NCI-H345 treated with DMSO at 0.1 percent for 48 hours (cell line): Measurements from ENCODE around the gene CPNE9.

ENCODE experiments used
- DNase-seq: peaks from one replicate; lab custom pipeline; 2025; ENCODE audit not compliant: unreplicated experiment; lab: John Stamatoyannopoulos, UW

Gene CPNE9

DNA sequence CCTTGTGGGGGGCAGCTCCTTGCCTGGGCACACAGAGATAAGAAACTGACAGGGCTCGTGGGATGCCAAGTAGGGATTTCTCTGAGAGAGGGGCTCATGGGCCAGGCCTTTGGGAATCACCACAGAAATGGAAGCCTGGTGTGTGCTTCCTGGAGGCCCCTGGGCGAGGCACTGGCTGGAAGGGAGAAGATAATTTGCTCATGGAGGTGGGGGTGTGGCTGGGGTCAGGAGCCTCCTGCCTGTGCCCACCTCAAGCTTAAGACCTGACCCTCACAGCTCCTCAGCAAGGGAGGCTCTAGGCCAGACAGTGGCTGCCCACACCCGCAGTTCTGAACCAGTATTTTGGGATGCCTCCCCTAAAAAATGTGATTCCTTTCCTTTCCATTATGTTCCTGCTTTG is 16.9 kb upstream of the CPNE9 start:
- no peak for DNase-seq

- no peak for DNase-seq
Measured at GRCh38 chr3:9687514-9687913, 16.1 kb upstream of the CPNE9 start.

DNA sequence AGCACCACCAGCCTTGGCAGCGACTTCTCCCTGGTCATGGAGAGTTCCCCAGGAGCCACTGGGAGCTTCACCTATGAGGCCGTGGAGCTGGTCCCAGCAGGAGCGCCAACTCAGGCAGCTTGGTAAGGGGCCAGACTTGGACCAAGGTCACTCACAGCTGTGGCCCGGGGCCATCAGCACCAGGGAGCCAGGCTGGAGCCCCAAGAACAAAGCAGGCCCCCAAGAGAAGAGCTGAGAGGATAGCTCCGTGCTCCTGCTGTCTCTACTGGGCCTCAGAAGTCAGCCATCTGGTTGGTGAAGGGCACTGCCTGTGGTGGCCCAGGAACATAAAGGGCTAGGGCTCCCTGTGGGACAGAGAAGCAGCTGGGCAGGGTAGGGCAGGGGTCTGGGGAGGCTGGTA is 14.7 kb upstream of the CPNE9 start:
- DNase-seq: no peak

DNA sequence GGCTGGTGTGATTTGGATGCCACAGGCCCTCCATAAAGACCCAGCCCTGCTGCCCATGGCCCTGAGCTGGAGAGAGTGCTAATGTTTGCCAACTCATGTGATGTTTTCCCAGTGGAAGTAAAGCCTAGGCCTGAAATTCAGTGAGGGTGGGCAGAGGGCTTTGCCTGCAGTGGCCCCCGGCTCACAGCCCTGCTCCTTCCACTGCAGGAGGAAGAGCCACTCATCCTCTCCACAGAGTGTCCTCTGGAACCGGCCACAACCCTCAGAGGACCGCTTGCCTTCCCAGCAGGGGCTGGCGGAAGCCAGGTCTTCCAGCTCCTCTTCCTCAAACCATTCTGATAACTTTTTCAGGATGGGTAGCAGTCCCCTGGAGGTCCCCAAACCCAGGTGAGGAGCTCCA is 13.9 kb upstream of the CPNE9 start:
- DNase-seq: no peak

DNA sequence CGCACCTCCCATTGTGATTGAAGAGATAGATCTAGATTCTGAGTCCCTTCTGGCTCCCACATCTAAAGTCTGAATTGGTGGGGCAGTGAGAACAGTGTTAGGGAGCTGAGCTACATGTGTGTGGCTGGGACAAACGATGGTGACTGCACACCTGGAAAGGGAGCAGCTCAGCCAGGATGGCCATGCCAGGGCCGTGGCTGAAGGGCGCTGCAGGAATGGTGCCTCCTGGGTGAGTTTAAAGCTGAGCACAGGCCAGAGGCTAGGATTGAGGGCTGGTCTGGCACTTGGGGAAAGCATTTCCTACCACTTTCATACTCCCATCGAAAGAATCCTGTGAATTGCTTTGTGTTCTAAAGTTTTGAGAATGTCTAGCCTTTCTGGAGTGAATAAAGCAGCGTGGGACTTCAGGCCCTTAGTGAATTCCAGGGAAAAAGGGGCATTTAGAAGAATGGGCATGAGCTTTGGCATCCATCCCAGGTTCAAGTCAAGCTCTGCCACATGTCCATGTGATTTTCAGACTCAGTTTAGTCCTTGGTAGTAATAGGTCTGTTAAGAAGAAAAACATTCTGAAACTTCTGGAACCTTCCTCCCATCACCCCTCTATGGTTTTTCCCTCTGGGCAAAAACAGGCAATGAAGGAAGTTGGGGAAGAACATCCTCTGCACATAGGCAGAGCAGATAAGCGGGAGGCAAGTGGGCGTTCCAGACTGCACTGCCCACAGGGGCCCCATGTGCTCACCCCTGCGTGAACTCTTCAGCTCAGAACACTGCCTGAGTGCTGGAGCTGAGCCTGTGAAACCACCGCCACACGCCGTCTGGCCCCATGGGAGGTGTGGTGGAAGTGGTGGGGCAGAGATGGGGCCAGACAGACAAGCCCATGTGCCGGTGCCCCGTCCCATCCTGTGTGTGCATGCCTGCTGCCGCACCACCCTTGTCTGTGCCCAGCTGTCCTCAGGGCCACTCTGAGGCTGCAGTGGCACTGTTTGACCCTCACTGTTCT is 12.9 kb upstream of the CPNE9 start:
- no peak for DNase-seq

- DNase-seq: no peak
Measured at GRCh38 chr3:9691636-9692035, 12.0 kb upstream of the CPNE9 start.

DNA sequence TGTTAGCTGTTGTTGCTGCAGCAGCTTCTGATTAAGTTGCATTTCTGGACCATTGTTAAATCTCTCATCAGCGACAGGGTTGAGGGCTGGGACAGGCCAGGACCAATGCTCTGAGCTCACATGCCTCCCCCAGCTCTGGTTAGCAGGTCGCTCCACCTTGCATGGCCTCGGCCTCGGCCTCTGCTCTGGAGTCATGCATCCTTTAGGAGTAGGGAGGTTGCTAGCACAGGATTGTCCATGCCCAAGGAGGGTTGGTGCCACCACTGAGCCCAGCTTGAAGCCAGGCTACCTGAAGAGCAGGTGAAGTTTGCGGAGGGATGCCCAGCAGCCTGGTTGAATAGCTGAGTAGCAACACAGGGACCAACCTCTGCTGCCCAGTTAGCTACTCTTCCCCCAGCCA is 11.2 kb upstream of the CPNE9 start:
- no peak for DNase-seq

- no peak for DNase-seq
Measured at GRCh38 chr3:9695345-9695744, 8.3 kb upstream of the CPNE9 start.

- no peak for DNase-seq
Measured at GRCh38 chr3:9695746-9696145, 7.9 kb upstream of the CPNE9 start.

DNA sequence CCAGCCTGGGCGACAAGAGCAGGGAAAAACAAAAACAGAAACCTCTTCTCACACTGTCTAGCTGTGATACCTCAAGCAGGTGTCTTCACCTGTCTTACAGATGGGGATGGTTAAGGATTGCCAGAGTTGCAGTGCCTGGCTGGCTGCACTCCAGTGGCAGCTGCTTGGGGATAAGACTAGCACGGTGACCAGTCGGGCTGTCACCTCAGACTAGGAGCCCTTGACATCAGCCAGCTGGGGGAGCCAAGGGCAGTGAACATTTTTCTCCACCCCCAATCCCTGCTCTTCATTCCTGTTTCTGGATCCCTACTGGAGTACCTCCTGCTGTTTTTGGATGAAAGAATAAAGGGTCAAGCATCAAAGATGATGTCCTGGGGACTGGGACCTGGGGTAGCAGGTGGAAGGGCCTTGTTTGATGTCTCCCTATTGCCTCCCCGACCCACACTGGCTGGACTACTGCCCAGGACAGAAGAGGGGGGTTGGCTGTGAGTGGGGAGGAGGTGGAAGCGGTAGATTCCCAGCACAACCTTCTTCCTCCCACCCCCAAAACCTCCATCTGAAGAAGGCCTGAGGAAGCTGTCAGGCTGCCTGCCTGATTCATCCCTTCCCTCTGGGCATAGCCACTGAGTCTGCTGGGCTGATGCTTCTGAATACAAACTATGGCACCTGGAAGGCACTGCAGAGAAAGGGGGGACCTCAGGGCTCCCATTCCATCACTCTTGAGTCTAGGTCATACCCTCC is 7.0 kb upstream of the CPNE9 start:
- DNase-seq: no peak

DNA sequence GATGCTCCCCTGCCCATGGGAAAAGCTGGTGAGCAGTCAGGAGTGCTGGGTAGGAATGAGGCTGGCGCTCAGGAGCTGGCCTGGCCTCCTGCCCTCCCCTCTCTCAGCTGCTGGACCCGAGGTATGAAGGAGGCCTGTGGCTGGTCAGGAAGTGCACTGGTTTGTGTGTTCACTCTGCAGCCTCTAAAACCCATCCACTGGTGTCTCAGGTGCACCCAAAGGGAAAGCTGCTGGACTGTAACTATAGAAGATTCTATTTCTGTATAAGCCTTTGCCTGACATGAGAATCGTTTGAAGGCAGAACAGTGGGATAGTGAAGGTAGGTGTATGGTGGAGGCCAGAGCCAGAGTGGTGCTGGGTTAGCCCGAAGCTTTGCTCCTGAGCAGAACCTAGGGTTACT is 5.7 kb upstream of the CPNE9 start:
- DNase-seq: no peak

GRCh38 chr3:9698293-9698692 is 5.3 kb upstream of the CPNE9 start:
- no peak for DNase-seq

- no peak for DNase-seq
Measured at GRCh38 chr3:9700536-9700935, 3.1 kb upstream of the CPNE9 start.

DNA sequence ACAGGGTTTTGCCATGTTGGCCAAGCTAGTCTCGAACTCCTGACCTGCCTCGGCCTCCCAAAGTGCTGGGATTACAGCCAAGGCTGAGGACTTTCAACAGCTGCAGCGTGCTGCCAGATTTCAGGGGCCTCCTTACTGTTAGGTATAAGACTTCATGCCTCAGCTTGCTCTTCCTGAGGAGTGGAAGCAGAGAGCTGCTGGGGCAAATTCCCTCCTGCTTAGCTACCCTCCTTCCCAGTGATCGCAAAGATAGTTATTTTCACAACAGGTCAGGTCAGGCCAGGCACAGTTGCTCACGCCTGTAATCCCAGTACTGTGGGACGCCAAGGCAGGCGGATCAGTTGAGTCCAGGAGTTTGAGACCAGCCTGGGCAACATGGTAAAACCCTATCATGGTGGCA is 2.6 kb upstream of the CPNE9 start:
- no peak for DNase-seq

GRCh38 chr3:9701711-9702110 is 1.9 kb upstream of the CPNE9 start:
- no peak for DNase-seq

DNA sequence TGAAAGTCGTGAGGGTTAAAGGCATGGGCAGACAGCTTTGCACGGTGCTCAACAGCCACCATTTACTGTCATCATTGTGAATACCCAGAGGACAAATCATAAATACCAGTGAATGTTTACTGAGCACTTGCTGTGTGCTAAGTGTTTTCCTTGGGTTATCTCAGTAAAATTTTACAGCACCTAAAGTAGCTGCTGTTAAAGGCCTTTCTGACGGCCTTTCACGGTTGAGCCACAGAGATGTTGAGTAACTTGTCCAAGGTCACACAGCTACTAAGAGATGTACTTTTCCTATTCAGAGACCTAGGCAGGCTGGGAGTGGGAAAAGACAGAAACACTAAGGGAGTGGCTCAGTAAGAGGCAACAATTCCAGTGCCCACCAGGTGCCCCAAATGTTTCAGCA is 393 bp upstream of the CPNE9 start:
- no peak for DNase-seq

GRCh38 chr3:9704347-9705322 is 1.0 kb downstream of the CPNE9 start:
- DNase-seq: no peak

GRCh38 chr3:9710174-9710739 is 6.6 kb downstream of the CPNE9 start:
- no peak for DNase-seq

DNA sequence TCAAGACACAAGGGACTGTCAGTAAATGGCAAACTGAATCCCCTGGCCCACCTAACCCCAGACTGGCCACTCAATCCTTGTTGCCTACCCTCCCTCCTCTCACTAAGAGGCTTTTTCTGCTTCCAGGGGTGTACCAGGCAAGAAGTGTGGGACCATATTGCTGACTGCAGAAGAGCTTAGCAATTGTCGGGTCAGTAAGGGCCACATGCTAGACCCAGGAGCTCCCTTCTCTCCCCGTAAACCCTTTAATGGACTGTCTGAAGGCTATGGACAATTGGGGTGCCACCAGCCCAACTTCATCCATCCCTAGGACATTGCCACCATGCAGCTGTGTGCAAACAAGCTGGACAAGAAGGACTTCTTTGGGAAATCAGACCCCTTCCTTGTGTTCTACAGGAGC is 8.8 kb downstream of the CPNE9 start:
- DNase-seq: no peak

- DNase-seq: no peak
Measured at GRCh38 chr3:9713142-9713541, 9.5 kb downstream of the CPNE9 start.

- DNase-seq: no peak
Measured at GRCh38 chr3:9715136-9715535, 11.5 kb downstream of the CPNE9 start.
